ENCODE measurements around the gene ALDH16A1.

ALDH16A1 gene

GRCh38 chr19:49418511-49418910 is 34.5 kb upstream of the ALDH16A1 start:
- H3K27me3 ChIP-seq (ENCODE audit: insufficient read depth, low read length, poor library complexity, severe bottlenecking), result no peaks in the 10 kb centered on the region
- H3F3A ChIP-seq (ENCODE audit: low read depth), result no peaks in the 10 kb centered on the region
- H2AFZ ChIP-seq (ENCODE audit: low read length), result no peak overlapping the region
- H4K20me1 ChIP-seq (ENCODE audit: insufficient read depth, low read length, poor library complexity, severe bottlenecking), result no peaks in the 10 kb centered on the region
- no peaks in the 10 kb centered on the region for H3K79me2 ChIP-seq (ENCODE audit: insufficient read depth, low read length)
- H3K4me1 ChIP-seq (ENCODE audit: insufficient read depth, low read length, poor library complexity, severe bottlenecking), result peaks cover 56% of the 10 kb centered on the region
- H3K9me3 ChIP-seq (ENCODE audit: insufficient read depth, low read depth, low read length), result no peaks in the 10 kb centered on the region
- H3K4me2 ChIP-seq (ENCODE audit: low read depth, low read length, poor library complexity, severe bottlenecking), result peak overlapping the region; percentile 31
- peak overlapping the region; percentile 50 for H3K9ac ChIP-seq (ENCODE audit: low read depth, low read length, poor library complexity, severe bottlenecking)
- no peaks in the 10 kb centered on the region for H3K9me2 ChIP-seq (replicated peaks; ENCODE audit: low read depth, low read length)
- no peak overlapping the region for H3K4me3 ChIP-seq (ENCODE audit: low read length, poor library complexity, severe bottlenecking)
- no peaks in the 10 kb centered on the region for H3K36me3 ChIP-seq (ENCODE audit: insufficient read depth, low read length)
- TF ChIP-seq CTCF (conservative IDR thresholded peaks at IDR 0.05; ENCODE audit: low read length) (no peak), EZH2phosphoT487 (IDR thresholded peaks at IDR 0.05; ENCODE audit: borderline replicate concordance) (no peak)

GRCh38 chr19:49419173-49419572 is 33.9 kb upstream of the ALDH16A1 start:
- Histone ChIP-seq H3K4me3 (ENCODE audit: low read length, poor library complexity, severe bottlenecking) (no peak overlapping the region), H3K9ac (ENCODE audit: low read depth, low read length, poor library complexity, severe bottlenecking) (no peak overlapping the region), H3K27me3 (ENCODE audit: insufficient read depth, low read length, poor library complexity, severe bottlenecking) (no peaks in the 10 kb centered on the region), H3K79me2 (ENCODE audit: insufficient read depth, low read length) (no peaks in the 10 kb centered on the region), H4K20me1 (ENCODE audit: insufficient read depth, low read length, poor library complexity, severe bottlenecking) (no peaks in the 10 kb centered on the region), H3K4me1 (ENCODE audit: insufficient read depth, low read length, poor library complexity, severe bottlenecking) (peaks cover 55% of the 10 kb centered on the region), H3K36me3 (ENCODE audit: insufficient read depth, low read length) (no peaks in the 10 kb centered on the region), H3F3A (ENCODE audit: low read depth) (no peaks in the 10 kb centered on the region), H3K9me3 (ENCODE audit: insufficient read depth, low read depth, low read length) (no peaks in the 10 kb centered on the region), H3K9me2 (replicated peaks; ENCODE audit: low read depth, low read length) (no peaks in the 10 kb centered on the region), H3K4me2 (ENCODE audit: low read depth, low read length, poor library complexity, severe bottlenecking) (no peak overlapping the region), H2AFZ (ENCODE audit: low read length) (no peak overlapping the region)
- TF ChIP-seq CTCF (conservative IDR thresholded peaks at IDR 0.05; ENCODE audit: low read length) (no peak), EZH2phosphoT487 (IDR thresholded peaks at IDR 0.05; ENCODE audit: borderline replicate concordance) (no peak)

- Histone ChIP-seq H3K9me2 (replicated peaks; ENCODE audit: low read depth, low read length) (no peaks in the 10 kb centered on the region), H3K4me3 (ENCODE audit: low read length, poor library complexity, severe bottlenecking) (no peak overlapping the region), H4K20me1 (ENCODE audit: insufficient read depth, low read length, poor library complexity, severe bottlenecking) (no peaks in the 10 kb centered on the region), H3K36me3 (ENCODE audit: insufficient read depth, low read length) (no peaks in the 10 kb centered on the region), H2AFZ (ENCODE audit: low read length) (no peak overlapping the region), H3K79me2 (ENCODE audit: insufficient read depth, low read length) (no peaks in the 10 kb centered on the region), H3K4me1 (ENCODE audit: insufficient read depth, low read length, poor library complexity, severe bottlenecking) (peaks cover 57% of the 10 kb centered on the region), H3K9me3 (ENCODE audit: insufficient read depth, low read depth, low read length) (no peaks in the 10 kb centered on the region), H3F3A (ENCODE audit: low read depth) (no peaks in the 10 kb centered on the region), H3K27me3 (ENCODE audit: insufficient read depth, low read length, poor library complexity, severe bottlenecking) (no peaks in the 10 kb centered on the region), H3K4me2 (ENCODE audit: low read depth, low read length, poor library complexity, severe bottlenecking) (no peak overlapping the region), H3K9ac (ENCODE audit: low read depth, low read length, poor library complexity, severe bottlenecking) (no peak overlapping the region)
- no peak for TF ChIP-seq CTCF (conservative IDR thresholded peaks at IDR 0.05; ENCODE audit: low read length)
- no peak for TF ChIP-seq EZH2phosphoT487 (IDR thresholded peaks at IDR 0.05; ENCODE audit: borderline replicate concordance)
These were observed 32.8 kb upstream of the ALDH16A1 start for GRCh38 chr19:49420227-49420626.

Measured in Loucy (cell line).